ENCODE data around the gene BRD2.

- no peak for TF ChIP-seq POLR2A (IDR thresholded peaks at IDR 0.05)
- TF ChIP-seq, protein P1, sequence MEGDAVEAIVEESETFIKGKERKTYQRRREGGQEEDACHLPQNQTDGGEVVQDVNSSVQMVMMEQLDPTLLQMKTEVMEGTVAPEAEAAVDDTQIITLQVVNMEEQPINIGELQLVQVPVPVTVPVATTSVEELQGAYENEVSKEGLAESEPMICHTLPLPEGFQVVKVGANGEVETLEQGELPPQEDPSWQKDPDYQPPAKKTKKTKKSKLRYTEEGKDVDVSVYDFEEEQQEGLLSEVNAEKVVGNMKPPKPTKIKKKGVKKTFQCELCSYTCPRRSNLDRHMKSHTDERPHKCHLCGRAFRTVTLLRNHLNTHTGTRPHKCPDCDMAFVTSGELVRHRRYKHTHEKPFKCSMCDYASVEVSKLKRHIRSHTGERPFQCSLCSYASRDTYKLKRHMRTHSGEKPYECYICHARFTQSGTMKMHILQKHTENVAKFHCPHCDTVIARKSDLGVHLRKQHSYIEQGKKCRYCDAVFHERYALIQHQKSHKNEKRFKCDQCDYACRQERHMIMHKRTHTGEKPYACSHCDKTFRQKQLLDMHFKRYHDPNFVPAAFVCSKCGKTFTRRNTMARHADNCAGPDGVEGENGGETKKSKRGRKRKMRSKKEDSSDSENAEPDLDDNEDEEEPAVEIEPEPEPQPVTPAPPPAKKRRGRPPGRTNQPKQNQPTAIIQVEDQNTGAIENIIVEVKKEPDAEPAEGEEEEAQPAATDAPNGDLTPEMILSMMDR (IDR thresholded peaks at IDR 0.05), result no peak
Observed at GRCh38 chr6:32938494-32938893, 29.9 kb upstream of the BRD2 start.

Data from esophagus squamous epithelium (tissue), 4 donors.